ENCODE measurements around the gene ZNF169.
"Not testable (repeated sequence)": the region's sequence is repeated elsewhere in the genome, so short reads cannot be mapped to it uniquely, and the experiment has no call there.

The ZNF169 gene

GRCh38 chr9:94259077-94259862, at the start of gene ZNF169:
Gene ZNF169, plus strand, starts transcription at chr9:94259298. Its CDS starts 19,515 bp downstream, at chr9:94278813.
- peak; percentile 88 for DNase-seq (ENCODE audit: low spot score)

- DNase-seq (ENCODE audit: low spot score): no peak
Measured at GRCh38 chr9:94210616-94211603, 48.2 kb upstream of the ZNF169 start.

- DNase-seq (ENCODE audit: low spot score): no peak
Measured at GRCh38 chr9:94212091-94212490, 47.0 kb upstream of the ZNF169 start.

GRCh38 chr9:94212531-94212930, 46.6 kb upstream of the ZNF169 start:
- no peak for DNase-seq (ENCODE audit: low spot score)

- peak; percentile 76 for DNase-seq (ENCODE audit: low spot score)
Measured at GRCh38 chr9:94213511-94214124, 45.5 kb upstream of the ZNF169 start.

- no peak for DNase-seq (ENCODE audit: low spot score)
Measured at GRCh38 chr9:94222870-94223269, 36.2 kb upstream of the ZNF169 start.

GRCh38 chr9:94225413-94225812, 33.7 kb upstream of the ZNF169 start:
- not testable (repeated sequence) for DNase-seq (ENCODE audit: low spot score)

- DNase-seq (ENCODE audit: low spot score): no peak
Measured at GRCh38 chr9:94228616-94229015, 30.5 kb upstream of the ZNF169 start.

- DNase-seq (ENCODE audit: low spot score): no peak
Measured at GRCh38 chr9:94232428-94232827, 26.7 kb upstream of the ZNF169 start.

GRCh38 chr9:94241098-94241497, 18.0 kb upstream of the ZNF169 start:
- DNase-seq (ENCODE audit: low spot score): not testable (repeated sequence)

GRCh38 chr9:94245651-94246050, 13.4 kb upstream of the ZNF169 start:
- no peak for DNase-seq (ENCODE audit: low spot score)

GRCh38 chr9:94250456-94250855, 8.6 kb upstream of the ZNF169 start:
- DNase-seq (ENCODE audit: low spot score): no peak

- no peak for DNase-seq (ENCODE audit: low spot score)
Measured at GRCh38 chr9:94256007-94256406, 3.1 kb upstream of the ZNF169 start.

- not testable (repeated sequence) for DNase-seq (ENCODE audit: low spot score)
Measured at GRCh38 chr9:94265626-94266402, 6.7 kb downstream of the ZNF169 start.

- no peak for DNase-seq (ENCODE audit: low spot score)
Measured at GRCh38 chr9:94269264-94269663, 10.2 kb downstream of the ZNF169 start.

- DNase-seq (ENCODE audit: low spot score): no peak
Measured at GRCh38 chr9:94270009-94270408, 10.9 kb downstream of the ZNF169 start.

GRCh38 chr9:94277029-94277428, 17.9 kb downstream of the ZNF169 start:
- DNase-seq (ENCODE audit: low spot score): not testable (repeated sequence)

- DNase-seq (ENCODE audit: low spot score): no peak
Measured at GRCh38 chr9:94277885-94278536, 18.9 kb downstream of the ZNF169 start.

GRCh38 chr9:94280409-94280989, 21.4 kb downstream of the ZNF169 start:
- no peak for DNase-seq (ENCODE audit: low spot score)

GRCh38 chr9:94281101-94281500, 22.0 kb downstream of the ZNF169 start:
- no peak for DNase-seq (ENCODE audit: low spot score)

- no peak for DNase-seq (ENCODE audit: low spot score)
Measured at GRCh38 chr9:94286116-94286515, 27.0 kb downstream of the ZNF169 start.

Data from SW480 (cell line).